Activated T-cell treated with anti-CD3 and anti-CD28 coated beads for 4 hours (primary cell): ENCODE measurements around the gene TP53I13.
A peak's percentile ranks its signal among the peaks of the same experiment; 100 is the strongest.

Experiments used
- DNase-seq: peaks from one replicate; pipeline ENCODE4 v3.0.0-alpha.2; 2020

Gene TP53I13

GRCh38 chr17:29582254-29582765 lies 13.8 kb downstream of the TP53I13 start:
- no peak for DNase-seq

GRCh38 chr17:29582772-29583171 lies 14.3 kb downstream of the TP53I13 start:
- DNase-seq = no peak

- DNase-seq = no peak
Observed at GRCh38 chr17:29583324-29584248, 15.1 kb downstream of the TP53I13 start.

- DNase-seq = no peak
Observed at GRCh38 chr17:29584452-29585079, 16.1 kb downstream of the TP53I13 start.

- DNase-seq = peak; percentile 30
Observed at GRCh38 chr17:29585080-29585751, 16.7 kb downstream of the TP53I13 start.

GRCh38 chr17:29586676-29587469 lies 18.4 kb downstream of the TP53I13 start:
- DNase-seq = no peak

GRCh38 chr17:29587591-29587990 lies 19.1 kb downstream of the TP53I13 start:
- DNase-seq = no peak

- no peak for DNase-seq
Observed at GRCh38 chr17:29588017-29588561, 19.6 kb downstream of the TP53I13 start.

- DNase-seq = peak; percentile 67
Observed at GRCh38 chr17:29588562-29589411, 20.3 kb downstream of the TP53I13 start.

GRCh38 chr17:29589524-29590410 lies 21.3 kb downstream of the TP53I13 start, which contains the start of gene GIT1:
TSS of gene GIT1 (minus strand) at chr17:29589648. CDS start at chr17:29589378, 270 bp downstream.
- DNase-seq = peak; percentile 78

- DNase-seq = no peak
Observed at GRCh38 chr17:29590411-29591145, 22.1 kb downstream of the TP53I13 start.

- DNase-seq = peak; percentile 39
Observed at GRCh38 chr17:29591146-29591736, 22.7 kb downstream of the TP53I13 start.

- DNase-seq = peak; percentile 69
Observed at GRCh38 chr17:29591737-29592608, 23.5 kb downstream of the TP53I13 start.

GRCh38 chr17:29592850-29593551 lies 24.5 kb downstream of the TP53I13 start, which contains the start of gene ANKRD13B:
TSS of gene ANKRD13B (plus strand) at chr17:29593132. CDS start at chr17:29593622, 490 bp downstream.
- peak; percentile 36 for DNase-seq

- DNase-seq = no peak
Observed at GRCh38 chr17:29593591-29594518, 25.4 kb downstream of the TP53I13 start.
